ENCODE data around the gene DAPK1.

Gene DAPK1

DNA sequence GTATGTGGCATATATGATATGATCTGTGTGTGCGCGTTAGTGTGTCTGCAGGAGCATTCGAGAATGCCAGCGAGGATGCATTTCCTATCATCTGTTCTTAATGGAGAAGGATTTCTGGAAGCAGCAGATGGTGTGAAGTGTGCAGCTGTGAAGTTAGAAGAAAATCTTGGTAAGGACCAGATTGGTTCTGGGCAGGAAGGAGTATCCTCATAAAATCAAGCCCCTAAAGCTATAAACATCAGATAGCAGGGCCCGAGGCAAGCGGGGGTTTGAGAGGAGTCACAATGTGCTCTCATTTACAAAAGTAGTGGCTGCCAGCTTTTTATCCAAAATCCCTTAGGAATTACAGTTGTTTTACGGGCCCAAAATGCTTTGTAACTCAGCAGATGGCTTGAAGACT is 40.0 kb downstream of the DAPK1 start:
- Histone ChIP-seq H3K79me2 (ENCODE audit: insufficient read depth, low read length) (no peaks in the 10 kb centered on the region), H3K9me3 (ENCODE audit: insufficient read depth, low read length, severe bottlenecking) (no peaks in the 10 kb centered on the region), H3K36me3 (ENCODE audit: insufficient read depth, low read length) (no peaks in the 10 kb centered on the region), H2AFZ (ENCODE audit: low read depth, low read length) (no peak overlapping the region), H4K20me1 (ENCODE audit: insufficient read depth, low read length) (no peaks in the 10 kb centered on the region), H3K9ac (ENCODE audit: low read depth, low read length) (no peak overlapping the region), H3K4me1 (ENCODE audit: insufficient read depth, low read length) (no peaks in the 10 kb centered on the region), H3K27ac (ENCODE audit: low read length) (no peak overlapping the region), H3K4me3 (ENCODE audit: low read depth in 1 of 2, low read length in 2 of 2) (no peak overlapping the region), H3K4me2 (ENCODE audit: insufficient read depth, low read length) (no peak overlapping the region), H3K27me3 (ENCODE audit: insufficient read depth, low read length, poor library complexity) (no peaks in the 10 kb centered on the region)
- ATAC-seq (ENCODE audit: insufficient read depth, low read depth) (no peak), DNase-seq (no peak)
- TF ChIP-seq, protein P1, sequence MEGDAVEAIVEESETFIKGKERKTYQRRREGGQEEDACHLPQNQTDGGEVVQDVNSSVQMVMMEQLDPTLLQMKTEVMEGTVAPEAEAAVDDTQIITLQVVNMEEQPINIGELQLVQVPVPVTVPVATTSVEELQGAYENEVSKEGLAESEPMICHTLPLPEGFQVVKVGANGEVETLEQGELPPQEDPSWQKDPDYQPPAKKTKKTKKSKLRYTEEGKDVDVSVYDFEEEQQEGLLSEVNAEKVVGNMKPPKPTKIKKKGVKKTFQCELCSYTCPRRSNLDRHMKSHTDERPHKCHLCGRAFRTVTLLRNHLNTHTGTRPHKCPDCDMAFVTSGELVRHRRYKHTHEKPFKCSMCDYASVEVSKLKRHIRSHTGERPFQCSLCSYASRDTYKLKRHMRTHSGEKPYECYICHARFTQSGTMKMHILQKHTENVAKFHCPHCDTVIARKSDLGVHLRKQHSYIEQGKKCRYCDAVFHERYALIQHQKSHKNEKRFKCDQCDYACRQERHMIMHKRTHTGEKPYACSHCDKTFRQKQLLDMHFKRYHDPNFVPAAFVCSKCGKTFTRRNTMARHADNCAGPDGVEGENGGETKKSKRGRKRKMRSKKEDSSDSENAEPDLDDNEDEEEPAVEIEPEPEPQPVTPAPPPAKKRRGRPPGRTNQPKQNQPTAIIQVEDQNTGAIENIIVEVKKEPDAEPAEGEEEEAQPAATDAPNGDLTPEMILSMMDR (IDR thresholded peaks at IDR 0.05; ENCODE audit: borderline replicate concordance, extremely low read depth, low read length, poor library complexity, severe bottlenecking) = no peak
- no peak for TF ChIP-seq EZH2 (IDR thresholded peaks at IDR 0.05; ENCODE audit: borderline replicate concordance, low read depth, low read length, severe bottlenecking)

DNA sequence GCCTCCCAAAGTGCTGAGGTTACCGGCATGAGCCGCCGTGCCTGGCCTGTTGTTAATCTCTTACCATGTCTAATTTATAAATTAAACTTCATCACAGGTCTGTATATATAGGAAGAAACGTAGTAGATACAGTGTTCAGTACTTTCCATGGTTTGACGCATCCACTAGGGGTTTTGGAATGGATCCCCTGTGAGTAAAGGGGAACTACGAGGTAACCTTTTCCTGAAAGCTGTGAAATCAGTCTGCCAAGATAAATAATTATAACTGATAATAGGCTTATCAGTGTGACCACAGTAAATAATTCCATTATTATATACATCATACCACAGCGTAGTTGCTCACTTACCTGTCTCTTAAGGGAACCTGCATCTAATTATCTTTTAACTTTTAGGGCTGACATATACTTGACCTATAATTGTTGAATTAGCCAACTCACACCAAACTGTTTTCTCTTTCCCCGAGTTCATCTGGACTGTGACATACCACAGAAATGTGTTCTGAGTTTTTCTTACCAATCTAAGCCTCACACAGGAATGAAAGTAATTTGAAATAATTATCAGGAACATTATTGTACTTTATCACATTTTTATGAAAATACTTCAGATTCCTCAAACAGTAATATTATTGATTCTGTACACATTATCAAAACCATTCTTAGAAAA is 42.9 kb downstream of the DAPK1 start:
- Histone ChIP-seq H3K4me1 (ENCODE audit: insufficient read depth, low read length) (no peaks in the 10 kb centered on the region), H3K4me3 (ENCODE audit: low read depth in 1 of 2, low read length in 2 of 2) (no peak overlapping the region), H3K79me2 (ENCODE audit: insufficient read depth, low read length) (no peaks in the 10 kb centered on the region), H2AFZ (ENCODE audit: low read depth, low read length) (no peak overlapping the region), H3K27me3 (ENCODE audit: insufficient read depth, low read length, poor library complexity) (no peaks in the 10 kb centered on the region), H4K20me1 (ENCODE audit: insufficient read depth, low read length) (no peaks in the 10 kb centered on the region), H3K36me3 (ENCODE audit: insufficient read depth, low read length) (no peaks in the 10 kb centered on the region), H3K4me2 (ENCODE audit: insufficient read depth, low read length) (no peak overlapping the region), H3K9ac (ENCODE audit: low read depth, low read length) (no peak overlapping the region), H3K27ac (ENCODE audit: low read length) (no peak overlapping the region), H3K9me3 (ENCODE audit: insufficient read depth, low read length, severe bottlenecking) (no peaks in the 10 kb centered on the region)
- TF ChIP-seq EZH2 (IDR thresholded peaks at IDR 0.05; ENCODE audit: borderline replicate concordance, low read depth, low read length, severe bottlenecking) = no peak
- TF ChIP-seq, protein P1 (IDR thresholded peaks at IDR 0.05; ENCODE audit: borderline replicate concordance, extremely low read depth, low read length, poor library complexity, severe bottlenecking) = no peak
- DNase-seq (no peak), ATAC-seq (ENCODE audit: insufficient read depth, low read depth) (no peak)

DNA sequence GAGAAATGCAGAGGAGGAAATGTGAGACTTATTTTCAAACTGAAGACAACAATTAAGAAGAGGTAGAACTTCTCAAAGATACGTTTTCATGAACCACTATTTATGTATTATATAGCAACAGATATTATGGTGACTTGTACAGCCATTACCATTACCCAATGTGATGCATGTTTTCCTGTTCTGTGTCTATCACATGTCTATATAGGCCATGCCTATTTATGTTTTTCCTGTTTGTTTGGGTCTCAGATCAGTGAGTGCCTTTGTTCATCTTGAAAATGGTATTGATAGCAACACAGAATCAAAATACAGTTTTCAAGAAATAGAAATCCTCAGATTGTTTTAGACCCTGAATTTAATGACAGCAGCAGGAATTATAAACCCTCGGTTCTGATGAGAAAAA is 44.0 kb downstream of the DAPK1 start:
- H2AFZ ChIP-seq (ENCODE audit: low read depth, low read length) = no peak overlapping the region

More for the DNA sequence above, 44.0 kb downstream of the DAPK1 start:
- H4K20me1 ChIP-seq (ENCODE audit: insufficient read depth, low read length) = no peaks in the 10 kb centered on the region
- TF ChIP-seq EZH2 (IDR thresholded peaks at IDR 0.05; ENCODE audit: borderline replicate concordance, low read depth, low read length, severe bottlenecking) = no peak
- TF ChIP-seq, protein P1 (IDR thresholded peaks at IDR 0.05; ENCODE audit: borderline replicate concordance, extremely low read depth, low read length, poor library complexity, severe bottlenecking) = no peak
- no peaks in the 10 kb centered on the region for H3K79me2 ChIP-seq (ENCODE audit: insufficient read depth, low read length)
- H3K36me3 ChIP-seq (ENCODE audit: insufficient read depth, low read length) = no peaks in the 10 kb centered on the region
- H3K4me3 ChIP-seq (ENCODE audit: low read depth in 1 of 2, low read length in 2 of 2) = no peak overlapping the region
- H3K27ac ChIP-seq (ENCODE audit: low read length) = no peak overlapping the region
- H3K27me3 ChIP-seq (ENCODE audit: insufficient read depth, low read length, poor library complexity) = no peaks in the 10 kb centered on the region
- DNase-seq (no peak), ATAC-seq (ENCODE audit: insufficient read depth, low read depth) (no peak)
- no peak overlapping the region for H3K9ac ChIP-seq (ENCODE audit: low read depth, low read length)
- H3K4me1 ChIP-seq (ENCODE audit: insufficient read depth, low read length) = no peaks in the 10 kb centered on the region
- no peaks in the 10 kb centered on the region for H3K9me3 ChIP-seq (ENCODE audit: insufficient read depth, low read length, severe bottlenecking)
- no peak overlapping the region for H3K4me2 ChIP-seq (ENCODE audit: insufficient read depth, low read length)

Measured in DND-41 (cell line).